ENCODE measurements around the gene RMDN3. TPM values are rescaled to one million over a fixed set of nuclear protein-coding genes. Genes with fewer than 3 reads are reported as not detected.

The RMDN3 gene
- total RNA-seq, 4 donors from 2014 or later: 21.3 to 31.9 (median 26.4) TPM

DNA sequence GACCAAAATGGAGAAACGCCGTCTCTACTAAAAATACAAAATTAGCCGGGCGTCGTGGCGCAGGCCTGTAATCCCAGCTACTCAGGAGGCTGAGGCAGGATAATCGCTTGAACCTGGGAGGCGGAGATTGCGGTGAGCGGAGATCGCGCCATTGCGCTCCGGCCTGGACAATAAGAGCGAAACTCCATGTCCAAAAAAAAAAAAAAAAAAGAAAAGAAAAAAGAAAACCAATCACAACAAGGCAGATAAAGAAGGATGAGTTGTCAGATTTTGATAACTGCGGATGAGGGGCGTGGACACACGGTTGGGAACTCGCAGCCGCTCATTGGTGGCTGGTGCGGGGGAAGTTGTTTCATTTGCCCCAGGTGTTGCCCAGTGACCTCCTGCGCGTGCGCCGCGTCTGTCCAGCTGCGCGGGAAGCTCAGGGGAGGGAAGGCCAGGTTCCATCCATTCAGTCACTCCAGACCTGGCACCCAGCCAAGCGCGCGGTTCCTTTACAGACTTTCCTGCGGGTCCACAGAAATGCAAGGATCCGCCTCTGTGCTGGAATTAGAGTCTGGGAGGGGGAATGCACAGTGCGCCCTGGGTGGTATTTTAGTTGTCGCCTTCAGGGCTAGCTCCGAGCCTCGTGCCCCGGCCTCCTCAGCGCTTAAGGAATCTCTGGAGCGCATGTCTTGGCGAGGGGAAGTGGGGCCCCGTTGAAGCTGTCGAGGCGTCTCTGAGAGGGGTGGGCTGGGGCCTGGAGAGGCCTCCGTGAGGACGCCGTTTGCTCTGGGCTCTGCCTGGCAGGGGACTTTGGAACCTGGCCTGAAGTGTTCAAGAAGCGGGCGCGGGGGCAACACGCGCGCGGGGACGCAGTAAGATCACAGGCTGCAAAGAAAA, 8.1 kb upstream of the RMDN3 start:
- H3K4me3 ChIP-seq: peak overlapping the region; percentile 35 to 84 (median 52)
- H3K27ac ChIP-seq: peak overlapping the region; percentile 86 to 96 (median 90)
- WGBS, 2 donors: 34 to 40% methylated on average over 19 to 35 of the region's 55 CpGs
- no peaks in the 10 kb centered on the region for H3K27me3 ChIP-seq
- H3K9me3 ChIP-seq: no peaks in the 10 kb centered on the region
- peaks cover 4 to 14% (median 8%) of the 10 kb centered on the region in 3 donors for H3K36me3 ChIP-seq
- intact Hi-C loops (cut with DNase I): no loop called here
- DNase-seq: no peak
- TF ChIP-seq, protein P1, sequence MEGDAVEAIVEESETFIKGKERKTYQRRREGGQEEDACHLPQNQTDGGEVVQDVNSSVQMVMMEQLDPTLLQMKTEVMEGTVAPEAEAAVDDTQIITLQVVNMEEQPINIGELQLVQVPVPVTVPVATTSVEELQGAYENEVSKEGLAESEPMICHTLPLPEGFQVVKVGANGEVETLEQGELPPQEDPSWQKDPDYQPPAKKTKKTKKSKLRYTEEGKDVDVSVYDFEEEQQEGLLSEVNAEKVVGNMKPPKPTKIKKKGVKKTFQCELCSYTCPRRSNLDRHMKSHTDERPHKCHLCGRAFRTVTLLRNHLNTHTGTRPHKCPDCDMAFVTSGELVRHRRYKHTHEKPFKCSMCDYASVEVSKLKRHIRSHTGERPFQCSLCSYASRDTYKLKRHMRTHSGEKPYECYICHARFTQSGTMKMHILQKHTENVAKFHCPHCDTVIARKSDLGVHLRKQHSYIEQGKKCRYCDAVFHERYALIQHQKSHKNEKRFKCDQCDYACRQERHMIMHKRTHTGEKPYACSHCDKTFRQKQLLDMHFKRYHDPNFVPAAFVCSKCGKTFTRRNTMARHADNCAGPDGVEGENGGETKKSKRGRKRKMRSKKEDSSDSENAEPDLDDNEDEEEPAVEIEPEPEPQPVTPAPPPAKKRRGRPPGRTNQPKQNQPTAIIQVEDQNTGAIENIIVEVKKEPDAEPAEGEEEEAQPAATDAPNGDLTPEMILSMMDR (IDR thresholded peaks at IDR 0.05): no peak
- no peak for TF ChIP-seq POLR2A (IDR thresholded peaks at IDR 0.05)
- H3K4me1 ChIP-seq: peaks cover 49 to 58% (median 54%) of the 10 kb centered on the region in 3 donors

- Histone ChIP-seq H3K27me3 (no peaks in the 10 kb centered on the region), H3K4me3 (no peak overlapping the region), H3K9me3 (no peaks in the 10 kb centered on the region), H3K27ac (no peak overlapping the region), H3K36me3 (no peaks in the 10 kb centered on the region), H3K4me1 (peaks cover 19 to 33% (median 23%) of the 10 kb centered on the region in 3 donors)
- 81 to 91% methylated on average over 2 to 5 of the region's 5 CpGs for WGBS, 2 donors
- TF ChIP-seq, protein P1 (IDR thresholded peaks at IDR 0.05): no peak
- TF ChIP-seq POLR2A (IDR thresholded peaks at IDR 0.05): no peak
- DNase-seq: no peak
- intact Hi-C loops (cut with DNase I): no loop called here
These were observed 4.9 kb upstream of the RMDN3 start for GRCh38 chr15:40759961-40760360.

DNA sequence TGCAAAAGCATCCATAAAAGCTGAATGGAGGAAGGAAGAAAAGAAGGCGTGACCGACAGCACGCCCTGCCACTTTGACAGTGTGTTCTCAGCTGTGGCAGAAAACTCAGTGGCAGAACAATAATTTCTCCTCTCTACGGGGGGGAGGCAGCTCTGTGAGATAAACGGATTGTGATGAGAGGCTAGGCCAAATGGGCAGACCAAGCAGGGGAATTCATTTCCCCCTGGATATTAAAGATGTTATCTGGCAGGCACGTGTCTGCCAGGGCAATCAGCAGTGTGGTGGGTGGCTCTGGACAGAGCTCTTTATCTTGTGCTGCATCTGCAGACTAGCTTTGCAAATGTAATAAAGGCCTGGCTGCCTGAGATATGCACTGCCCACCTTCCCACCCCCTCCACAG, 1.9 kb upstream of the RMDN3 start:
- no peaks in the 10 kb centered on the region for H3K9me3 ChIP-seq
- no peaks in the 10 kb centered on the region for H3K27me3 ChIP-seq
- peaks cover 0 to 9% (median 0%) of the 10 kb centered on the region in 3 donors for H3K36me3 ChIP-seq
- H3K4me3 ChIP-seq: no peak overlapping the region
- 47 to 55% methylated on average over 5 to 6 of the region's 6 CpGs for whole genome bisulfite sequencing, 2 donors
- no peak for DNase-seq
- TF ChIP-seq, protein P1 (IDR thresholded peaks at IDR 0.05): no peak
- TF ChIP-seq POLR2A (IDR thresholded peaks at IDR 0.05): no peak
- intact Hi-C loops (cut with DNase I): no loop called here
- no peak overlapping the region for H3K27ac ChIP-seq
- H3K4me1 ChIP-seq: peaks cover 6 to 35% (median 7%) of the 10 kb centered on the region in 3 donors

- H3K4me1 ChIP-seq: peaks cover 6 to 35% (median 7%) of the 10 kb centered on the region in 3 donors
- peak overlapping the region; percentile 77 to 95 (median 82) for H3K4me3 ChIP-seq
- TF ChIP-seq, protein P1 (IDR thresholded peaks at IDR 0.05): no peak
- no peak for TF ChIP-seq POLR2A (IDR thresholded peaks at IDR 0.05)
- H3K9me3 ChIP-seq: no peaks in the 10 kb centered on the region
- no peaks in the 10 kb centered on the region for H3K27me3 ChIP-seq
- intact Hi-C loops (cut with DNase I): no loop called here
- 29 to 62% methylated on average over 4 to 10 of the region's 10 CpGs for WGBS, 2 donors
- H3K36me3 ChIP-seq: peaks cover 0 to 21% (median 9%) of the 10 kb centered on the region in 3 donors
- H3K27ac ChIP-seq: peak overlapping the region; percentile 83 to 95 (median 88)
- DNase-seq: no peak
These were observed 756 bp upstream of the RMDN3 start for GRCh38 chr15:40755812-40756208.

- peak overlapping the region; percentile 83 to 95 (median 88) for H3K27ac ChIP-seq
- no peaks in the 10 kb centered on the region for H3K27me3 ChIP-seq
- H3K4me3 ChIP-seq: peak overlapping the region; percentile 77 to 95 (median 82)
- intact Hi-C loops (cut with DNase I): no loop called here
- H3K9me3 ChIP-seq: no peaks in the 10 kb centered on the region
- peaks cover 0 to 34% (median 15%) of the 10 kb centered on the region in 3 donors for H3K36me3 ChIP-seq
- 0 to 4% methylated on average over 2 to 5 of the region's 22 CpGs for WGBS, 2 donors
- TF ChIP-seq POLR2A (IDR thresholded peaks at IDR 0.05): no peak
- TF ChIP-seq, protein P1 (IDR thresholded peaks at IDR 0.05): no peak
- no peak for DNase-seq
- peaks cover 6 to 35% (median 7%) of the 10 kb centered on the region in 3 donors for H3K4me1 ChIP-seq
These were observed 526 bp downstream of the RMDN3 start for GRCh38 chr15:40754574-40754882.

Data from esophagus squamous epithelium (tissue), 5 donors.